GM13977 (cell line): Measurements from ENCODE around the gene MYCL.

Experiments used
- DNase-seq: peaks from one replicate; pipeline ENCODE4 v3.0.0; 2012; ENCODE audit warnings: low spot score
- CTCF ChIP-seq: IDR thresholded peaks from 2 replicates; pipeline ENCODE4 v1.5.1; 2012; ENCODE audit warnings: mild to moderate bottlenecking, control low read depth; ENCODE audit not compliant: insufficient read depth; ENCODE audit errors: extremely low read depth, missing control alignments
- in situ Hi-C: fragments of 300-500 bp; cut with MboI; formaldehyde crosslinking; loops from one replicate; pipeline ENCODE4 v1.12.0; 2022; ENCODE audit warnings: low sequenced_read_pairs, low pct_unique_long_range_greater_than_20kb, mixed read lengths, inconsistent platforms; ENCODE audit not compliant: unreplicated experiment

Gene MYCL

GRCh38 chr1:39898648-39899603, 2.8 kb downstream of the MYCL start:
- in situ Hi-C loops = no loop called here
- TF ChIP-seq CTCF = no peak
- peak; percentile 68 for DNase-seq

- in situ Hi-C loops = no loop called here
- no peak for TF ChIP-seq CTCF
- DNase-seq = no peak
Observed at GRCh38 chr1:39898191-39898590, 3.5 kb downstream of the MYCL start.

- no peak for TF ChIP-seq CTCF
- DNase-seq = no peak
- in situ Hi-C loops = no loop called here
Observed at GRCh38 chr1:39896909-39897685, 4.6 kb downstream of the MYCL start.

GRCh38 chr1:39895731-39896480, 5.8 kb downstream of the MYCL start:
- in situ Hi-C loops = no loop called here
- DNase-seq = no peak
- no peak for TF ChIP-seq CTCF

- in situ Hi-C loops = no loop called here
- no peak for DNase-seq
- TF ChIP-seq CTCF = no peak
Observed at GRCh38 chr1:39894884-39895495, 6.7 kb downstream of the MYCL start.
